ENCODE data around the gene MTMR3. TPM values are rescaled to one million over a fixed set of nuclear protein-coding genes. Genes with fewer than 3 reads are reported as not detected.

The MTMR3 gene
- total RNA-seq, 2 experiments from 2014 or later, result 17.6 to 22.2 TPM

GRCh38 chr22:30074994-30075393 is 192.0 kb downstream of the MTMR3 start:
- POLR2A ChIA-PET, result no interaction called here
- no peak for DNase-seq (ENCODE audit: low spot score)
- no TSS peak for BruUV-seq (replicated peaks)
- no peak for TF ChIP-seq EZH2phosphoT487 (IDR thresholded peaks at IDR 0.05; ENCODE audit: borderline replicate concordance, low read depth, low read length)
- no peak for TF ChIP-seq CTCF (conservative IDR thresholded peaks at IDR 0.05; ENCODE audit: low read length)
- no peak overlapping the region for H2AFZ ChIP-seq (ENCODE audit: low read length)
- H3K4me1 ChIP-seq (ENCODE audit: insufficient read depth, low read length, poor library complexity, severe bottlenecking), result no peaks in the 10 kb centered on the region
- intact Hi-C loops (cut with micrococcal nuclease; ENCODE audit: unreplicated experiment), result no loop called here
- no peaks in the 10 kb centered on the region for H3K36me3 ChIP-seq (ENCODE audit: insufficient read depth, low read length)
- H3K4me3 ChIP-seq (ENCODE audit: low read depth, low read length, poor library complexity, severe bottlenecking), result no peak overlapping the region
- no peak overlapping the region for H3K27ac ChIP-seq (ENCODE audit: low read depth, low read length, poor library complexity, severe bottlenecking)
- no peaks in the 10 kb centered on the region for H3K9me3 ChIP-seq (ENCODE audit: low read length)
- CTCF ChIA-PET (ENCODE audit: unreplicated experiment), result no interaction called here
- no peaks in the 10 kb centered on the region for H3K79me2 ChIP-seq (ENCODE audit: insufficient read depth, low read depth, low read length)
- H3K9me2 ChIP-seq (ENCODE audit: insufficient read depth, low read length), result no peaks in the 10 kb centered on the region
- no peak overlapping the region for H3K4me2 ChIP-seq (ENCODE audit: low read length)
- H4K20me1 ChIP-seq (ENCODE audit: insufficient read depth, low read length), result no peaks in the 10 kb centered on the region

GRCh38 chr22:30077279-30077880 is 194.4 kb downstream of the MTMR3 start:
- Histone ChIP-seq H3K79me2 (ENCODE audit: insufficient read depth, low read depth, low read length) (no peaks in the 10 kb centered on the region), H3K9me2 (ENCODE audit: insufficient read depth, low read length) (no peaks in the 10 kb centered on the region), H3K4me1 (ENCODE audit: insufficient read depth, low read length, poor library complexity, severe bottlenecking) (no peaks in the 10 kb centered on the region), H3K27ac (ENCODE audit: low read depth, low read length, poor library complexity, severe bottlenecking) (no peak overlapping the region), H3K9me3 (ENCODE audit: low read length) (no peaks in the 10 kb centered on the region), H3K36me3 (ENCODE audit: insufficient read depth, low read length) (no peaks in the 10 kb centered on the region), H4K20me1 (ENCODE audit: insufficient read depth, low read length) (no peaks in the 10 kb centered on the region), H2AFZ (ENCODE audit: low read length) (no peak overlapping the region), H3K4me2 (ENCODE audit: low read length) (no peak overlapping the region), H3K4me3 (ENCODE audit: low read depth, low read length, poor library complexity, severe bottlenecking) (no peak overlapping the region)
- CTCF ChIA-PET (ENCODE audit: unreplicated experiment), result no interaction called here
- no TSS peak for BruUV-seq (replicated peaks)
- TF ChIP-seq EZH2phosphoT487 (IDR thresholded peaks at IDR 0.05; ENCODE audit: borderline replicate concordance, low read depth, low read length) (no peak), CTCF (conservative IDR thresholded peaks at IDR 0.05; ENCODE audit: low read length) (no peak)
- POLR2A ChIA-PET, result interaction anchor here (0.9 kb wide), 1 partner anchor 10 kb away, joined by 3 read pairs; no protein-coding TSS in a partner anchor
- intact Hi-C loops (cut with micrococcal nuclease; ENCODE audit: unreplicated experiment), result no loop called here
- no peak for DNase-seq (ENCODE audit: low spot score)

All from OCI-LY7 (cell line).